Measurements from ENCODE around the gene RC3H1. TPM values are rescaled to one million over a fixed set of nuclear protein-coding genes. Genes with fewer than 3 reads are reported as not detected.

RC3H1 gene
- total and polyA plus RNA-seq, 2 donors (not counting 1 experiment from before 2014, with no cell fraction given) = 13.6 to 17.5 TPM

DNA sequence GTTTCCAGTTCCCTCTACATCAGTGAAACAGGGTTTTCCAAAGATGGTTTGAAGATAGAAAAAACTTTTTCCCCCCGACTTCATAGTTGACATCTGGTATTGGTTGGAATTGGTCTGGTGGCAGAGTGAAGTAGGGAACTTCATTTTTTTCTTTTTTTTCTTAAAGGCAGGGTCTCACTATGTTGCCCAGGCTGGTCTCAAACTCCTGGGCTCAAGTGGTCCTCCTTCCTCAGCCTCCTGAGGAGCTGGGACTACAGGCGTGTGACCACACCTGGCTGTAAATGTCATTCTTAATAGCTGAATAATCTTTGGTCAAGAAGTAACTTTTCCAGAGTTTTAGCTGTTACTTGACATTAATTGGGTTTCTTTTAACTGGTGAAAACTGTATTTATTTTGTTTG is 132.3 kb downstream of the RC3H1 start:
- no peak overlapping the region for H3K4me3 ChIP-seq (replicated peaks in 1 of 4; ENCODE audit: control extremely low read depth in 1 of 4, insufficient read depth in 1 of 4, low read depth in 3 of 4, low read length in 4 of 4)
- no peaks in the 10 kb centered on the region for H3K9me3 ChIP-seq (ENCODE audit: control insufficient read depth, insufficient read depth, low read depth, low read length)
- no peak overlapping the region for H3K4me2 ChIP-seq (ENCODE audit: extremely low read depth, insufficient read depth, low read length)
- peaks cover 3% of the 10 kb centered on the region for H3K36me3 ChIP-seq (ENCODE audit: control insufficient read depth, insufficient read depth, low read length)
- no peaks in the 10 kb centered on the region for H3K27me3 ChIP-seq (ENCODE audit: control insufficient read depth, insufficient read depth, low read length)
- no peak overlapping the region for H2AFZ ChIP-seq (ENCODE audit: low read length)
- H3K9ac ChIP-seq (ENCODE audit: insufficient read depth, low read length) = no peak overlapping the region
- no peak for DNase-seq (ENCODE audit: low read depth in 2 of 2)
- TF ChIP-seq CTCF (conservative IDR thresholded peaks at IDR 0.05 in 1 of 2, IDR thresholded peaks at IDR 0.05 in 1 of 2; ENCODE audit: low read depth in 1 of 2, low read length in 2 of 2) (no peak), EZH2 (IDR thresholded peaks at IDR 0.05; ENCODE audit: low read length, missing control alignments) (no peak)
- H3K4me1 ChIP-seq (ENCODE audit: control insufficient read depth, extremely low read depth, insufficient read depth, low read length) = no peaks in the 10 kb centered on the region
- H4K20me1 ChIP-seq (ENCODE audit: control insufficient read depth, extremely low read depth, insufficient read depth, low read length) = no peaks in the 10 kb centered on the region
- no peak overlapping the region for H3K27ac ChIP-seq (ENCODE audit: insufficient read depth, low read length)
- no peaks in the 10 kb centered on the region for H3K79me2 ChIP-seq (ENCODE audit: control insufficient read depth, insufficient read depth, low read length)

DNA sequence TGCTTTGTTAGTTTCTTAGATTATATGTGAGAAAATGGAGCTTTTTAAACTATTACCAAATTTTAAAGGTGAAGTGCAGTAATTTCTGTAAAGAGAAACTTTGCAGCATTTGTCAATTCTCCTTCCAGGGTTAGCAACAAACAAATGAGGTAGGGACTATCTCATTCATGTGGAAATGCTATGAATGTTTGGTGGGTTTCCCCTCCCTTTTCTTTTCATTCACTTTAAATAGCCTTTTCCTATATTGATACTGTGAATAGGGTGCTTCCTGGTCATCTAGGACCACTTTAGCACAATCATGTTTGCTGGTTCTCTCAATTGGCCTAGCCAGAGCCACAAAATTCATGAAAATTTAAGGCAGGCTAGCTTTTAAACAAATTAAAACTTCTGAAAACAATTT is 133.4 kb downstream of the RC3H1 start:
- no peak for TF ChIP-seq CTCF (conservative IDR thresholded peaks at IDR 0.05 in 1 of 2, IDR thresholded peaks at IDR 0.05 in 1 of 2; ENCODE audit: low read depth in 1 of 2, low read length in 2 of 2)
- TF ChIP-seq EZH2 (IDR thresholded peaks at IDR 0.05; ENCODE audit: low read length, missing control alignments) = no peak
- no peak overlapping the region for H3K4me2 ChIP-seq (ENCODE audit: extremely low read depth, insufficient read depth, low read length)
- H3K27me3 ChIP-seq (ENCODE audit: control insufficient read depth, insufficient read depth, low read length) = no peaks in the 10 kb centered on the region
- no peaks in the 10 kb centered on the region for H3K4me1 ChIP-seq (ENCODE audit: control insufficient read depth, extremely low read depth, insufficient read depth, low read length)
- H4K20me1 ChIP-seq (ENCODE audit: control insufficient read depth, extremely low read depth, insufficient read depth, low read length) = no peaks in the 10 kb centered on the region
- no peaks in the 10 kb centered on the region for H3K79me2 ChIP-seq (ENCODE audit: control insufficient read depth, insufficient read depth, low read length)
- H2AFZ ChIP-seq (ENCODE audit: low read length) = no peak overlapping the region
- DNase-seq (ENCODE audit: low read depth in 2 of 2) = no peak
- H3K36me3 ChIP-seq (ENCODE audit: control insufficient read depth, insufficient read depth, low read length) = peaks cover 3% of the 10 kb centered on the region
- no peak overlapping the region for H3K27ac ChIP-seq (ENCODE audit: insufficient read depth, low read length)
- no peak overlapping the region for H3K4me3 ChIP-seq (replicated peaks in 1 of 4; ENCODE audit: control extremely low read depth in 1 of 4, insufficient read depth in 1 of 4, low read depth in 3 of 4, low read length in 4 of 4)
- H3K9ac ChIP-seq (ENCODE audit: insufficient read depth, low read length) = no peak overlapping the region
- H3K9me3 ChIP-seq (ENCODE audit: control insufficient read depth, insufficient read depth, low read depth, low read length) = no peaks in the 10 kb centered on the region

- H3K27ac ChIP-seq (ENCODE audit: insufficient read depth, low read length) = no peak overlapping the region
- no peaks in the 10 kb centered on the region for H3K9me3 ChIP-seq (ENCODE audit: control insufficient read depth, insufficient read depth, low read depth, low read length)
- H3K36me3 ChIP-seq (ENCODE audit: control insufficient read depth, insufficient read depth, low read length) = peaks cover 3% of the 10 kb centered on the region
- H4K20me1 ChIP-seq (ENCODE audit: control insufficient read depth, extremely low read depth, insufficient read depth, low read length) = no peaks in the 10 kb centered on the region
- H3K9ac ChIP-seq (ENCODE audit: insufficient read depth, low read length) = no peak overlapping the region
- no peaks in the 10 kb centered on the region for H3K79me2 ChIP-seq (ENCODE audit: control insufficient read depth, insufficient read depth, low read length)
- TF ChIP-seq CTCF (conservative IDR thresholded peaks at IDR 0.05 in 1 of 2, IDR thresholded peaks at IDR 0.05 in 1 of 2; ENCODE audit: low read depth in 1 of 2, low read length in 2 of 2) (no peak), EZH2 (IDR thresholded peaks at IDR 0.05; ENCODE audit: low read length, missing control alignments) (no peak)
- no peak for DNase-seq (ENCODE audit: low read depth in 2 of 2)
- no peak overlapping the region for H2AFZ ChIP-seq (ENCODE audit: low read length)
- no peaks in the 10 kb centered on the region for H3K4me1 ChIP-seq (ENCODE audit: control insufficient read depth, extremely low read depth, insufficient read depth, low read length)
- no peak overlapping the region for H3K4me3 ChIP-seq (replicated peaks in 1 of 4; ENCODE audit: control extremely low read depth in 1 of 4, insufficient read depth in 1 of 4, low read depth in 3 of 4, low read length in 4 of 4)
- H3K4me2 ChIP-seq (ENCODE audit: extremely low read depth, insufficient read depth, low read length) = no peak overlapping the region
- H3K27me3 ChIP-seq (ENCODE audit: control insufficient read depth, insufficient read depth, low read length) = no peaks in the 10 kb centered on the region
Measured at GRCh38 chr1:173887627-173888026, 134.5 kb downstream of the RC3H1 start.

All from fibroblast of lung (primary cell).